H1 (cell line): ENCODE data around the gene MACROD2. TPM values are rescaled to one million over a fixed set of nuclear protein-coding genes. Genes with fewer than 3 reads are reported as not detected.

ENCODE experiments used
- CTCF ChIA-PET: fragments of 300-600 bp; sonication (Branson Sonifier 250); formaldehyde crosslinking; loops from one replicate; lab custom pipeline; 2021; ENCODE audit not compliant: partially characterized antibody; lab: Charles Lee
- POLR2A ChIA-PET: fragments of 300-600 bp; sonication (Branson Sonifier 250); formaldehyde crosslinking; loops from one replicate; lab custom pipeline; 2021; ENCODE audit warnings: inconsistent platforms; ENCODE audit not compliant: partially characterized antibody; lab: Charles Lee
- DNase-seq, 2 experiments: peaks; one replicate each; pipeline versions ENCODE4 v3.0.0 to v3.0.0-alpha.2; 2010 to 2022; ENCODE audit warnings: low spot score in 2 of 2, low read depth in 1 of 2, mixed read lengths in 1 of 2
- FAIRE-seq: peaks from 2 replicates; lab custom pipeline; 2011; peaks lifted over from hg19 to GRCh38; lab: Jason Lieb, UNC
- H2AFZ ChIP-seq: 2 replicates; pipeline ENCODE4 v1.8.1; 2012; ENCODE audit warnings: low read length, inconsistent platforms
- H2AK5ac ChIP-seq: 2 replicates; pipeline ENCODE4 v1.6.1; 2013; ENCODE audit warnings: low read depth, low read length
- H2BK120ac ChIP-seq: replicated peaks from 2 replicates; pipeline ENCODE3; 2013; ENCODE audit warnings: low read depth, low read length, inconsistent platforms
- H2BK12ac ChIP-seq: 2 replicates; pipeline ENCODE4 v1.6.1; 2013; ENCODE audit warnings: low read depth, low read length
- H2BK15ac ChIP-seq: 2 replicates; pipeline ENCODE4 v1.6.1; 2013; ENCODE audit warnings: low read length
- H2BK20ac ChIP-seq: 2 replicates; pipeline ENCODE4 v1.6.1; 2013; ENCODE audit warnings: low read length
- H2BK5ac ChIP-seq: 2 replicates; pipeline ENCODE4 v1.6.1; 2013; ENCODE audit warnings: low read depth, low read length
- H3K14ac ChIP-seq: 2 replicates; pipeline ENCODE4 v1.6.1; 2013; ENCODE audit warnings: inconsistent platforms; ENCODE audit not compliant: insufficient read length
- H3K18ac ChIP-seq: 2 replicates; pipeline ENCODE4 v1.6.1; 2013; ENCODE audit warnings: low read length; ENCODE audit errors: extremely low read depth
- H3K23ac ChIP-seq: 2 replicates; pipeline ENCODE4 v1.6.1; 2013; ENCODE audit warnings: inconsistent platforms; ENCODE audit not compliant: insufficient read length
- H3K23me2 ChIP-seq: 2 replicates; pipeline ENCODE4 v1.6.1; 2013; ENCODE audit warnings: low read depth, low read length
- H3K27ac ChIP-seq: 2 replicates; pipeline ENCODE4 v1.6.1; 2011; ENCODE audit warnings: low read depth, low read length, inconsistent platforms
- H3K27me3 ChIP-seq, 4 experiments: replicated peaks in 1 of 4; 1 replicate in 1 of 4; 2 replicates in 3 of 4; pipeline versions ENCODE4 v1.6.1 to v1.8.1; 2011 to 2013; ENCODE audit warnings: low read length in 3 of 4, mild to moderate bottlenecking in 3 of 4, inconsistent platforms in 2 of 4, mixed read lengths in 2 of 4, moderate library complexity in 1 of 4; ENCODE audit not compliant: control insufficient read depth in 3 of 4, insufficient read depth in 3 of 4; ENCODE audit errors: extremely low read depth in 1 of 4
- H3K36me3 ChIP-seq, 4 experiments: 2 replicates each; pipeline versions ENCODE4 v1.6.1 to v1.8.1; 2011 to 2013; ENCODE audit warnings: mild to moderate bottlenecking in 4 of 4, low read length in 3 of 4, moderate library complexity in 2 of 4, control low read depth in 1 of 4, inconsistent platforms in 1 of 4; ENCODE audit not compliant: insufficient read depth in 4 of 4, control insufficient read depth in 2 of 4
- H3K4ac ChIP-seq: replicated peaks from 2 replicates; pipeline ENCODE3; 2013; ENCODE audit warnings: low read length, low read depth, mixed read lengths, inconsistent platforms; ENCODE audit not compliant: insufficient read length
- H3K4me1 ChIP-seq, 4 experiments: replicated peaks in 1 of 4; 1 replicate in 1 of 4; 2 replicates in 3 of 4; pipeline versions ENCODE4 v1.6.1 to v1.8.1; 2011 to 2013; ENCODE audit warnings: low read length in 3 of 4, inconsistent platforms in 2 of 4, mixed read lengths in 1 of 4; ENCODE audit not compliant: insufficient read depth in 4 of 4, control insufficient read depth in 3 of 4
- H3K4me2 ChIP-seq, 2 experiments: 2 replicates each; pipeline versions ENCODE4 v1.6.1 to v1.8.1; 2011 to 2013; ENCODE audit warnings: low read depth in 2 of 2, low read length in 2 of 2, control low read depth in 1 of 2, inconsistent platforms in 1 of 2, mild to moderate bottlenecking in 1 of 2; ENCODE audit not compliant: insufficient read depth in 1 of 2
- H3K4me3 ChIP-seq, 4 experiments: fragments of 200-600, 300-600 bp in 1 of 4; sonication (generic), shearing (Covaris generic), sonication (Bioruptor Twin) in 1 of 4; 2 replicates each; pipeline versions ENCODE4 v1.5.1 to v1.8.1; 2011 to 2016; ENCODE audit warnings: low read length in 4 of 4, low read depth in 3 of 4, control low read depth in 2 of 4, inconsistent platforms in 2 of 4, mild to moderate bottlenecking in 2 of 4, mixed read lengths in 1 of 4, moderate library complexity in 1 of 4; ENCODE audit not compliant: insufficient read depth in 2 of 4; ENCODE audit errors: extremely low read depth in 1 of 4
- H3K56ac ChIP-seq: replicated peaks from 2 replicates; pipeline ENCODE3; 2013; ENCODE audit warnings: low read depth, mild to moderate bottlenecking, mixed read lengths, low read length, inconsistent platforms; ENCODE audit not compliant: insufficient read length
- H3K79me1 ChIP-seq: 2 replicates; pipeline ENCODE4 v1.6.1; 2013; ENCODE audit warnings: low read depth, low read length, control low read depth
- H3K79me2 ChIP-seq, 2 experiments: 2 replicates each; pipeline versions ENCODE4 v1.6.1 to v1.8.1; 2012 to 2013; ENCODE audit warnings: low read length in 2 of 2, mild to moderate bottlenecking in 2 of 2, inconsistent platforms in 1 of 2; ENCODE audit not compliant: insufficient read depth in 2 of 2, control insufficient read depth in 1 of 2
- H3K9ac ChIP-seq, 4 experiments: replicated peaks in 1 of 4; 1 replicate in 1 of 4; 2 replicates in 3 of 4; pipeline versions ENCODE4 v1.6.1 to v1.8.1; 2011 to 2013; ENCODE audit warnings: low read depth in 3 of 4, low read length in 3 of 4, control low read depth in 2 of 4, mild to moderate bottlenecking in 2 of 4, moderate library complexity in 2 of 4, inconsistent platforms in 1 of 4; ENCODE audit errors: extremely low read depth in 1 of 4
- H3K9me3 ChIP-seq, 2 experiments: 2 replicates each; pipeline versions ENCODE4 v1.6.1 to v1.8.1; 2012 to 2013; ENCODE audit warnings: mild to moderate bottlenecking in 2 of 2, moderate library complexity in 2 of 2, control low read depth in 1 of 2, inconsistent platforms in 1 of 2, low read depth in 1 of 2, low read length in 1 of 2, mixed read lengths in 1 of 2; ENCODE audit not compliant: insufficient read depth in 2 of 2
- H4K20me1 ChIP-seq, 2 experiments: replicated peaks in 1 of 2; 2 replicates each; pipeline versions ENCODE3 to v1.8.1; 2011 to 2013; ENCODE audit warnings: inconsistent platforms in 2 of 2, low read length in 2 of 2, mild to moderate bottlenecking in 1 of 2; ENCODE audit not compliant: insufficient read depth in 2 of 2, control insufficient read depth in 1 of 2
- H4K5ac ChIP-seq: 2 replicates; pipeline ENCODE4 v1.6.1; 2013; ENCODE audit warnings: low read length, low read depth, mixed read lengths, inconsistent platforms; ENCODE audit not compliant: insufficient read length
- H4K8ac ChIP-seq: 2 replicates; pipeline ENCODE4 v1.8.0; 2013; ENCODE audit warnings: mild to moderate bottlenecking, moderate library complexity, low read length, inconsistent platforms; ENCODE audit not compliant: insufficient read depth; ENCODE audit errors: extremely low read depth
- H4K91ac ChIP-seq: replicated peaks from 2 replicates; pipeline ENCODE3; 2013; ENCODE audit warnings: low read length, mixed read lengths, inconsistent platforms; ENCODE audit not compliant: insufficient read length
- CBX8 ChIP-seq: fragments of 300-800, 300-1000 bp; sonication (generic); IDR thresholded peaks from 2 replicates; pipeline ENCODE4 v1.7.1; 2016; ENCODE audit warnings: low read depth, low read length, borderline replicate concordance
- CHD1 ChIP-seq: IDR thresholded peaks from 2 replicates; pipeline ENCODE4 v1.6.1; 2012; ENCODE audit warnings: low read depth, low read length, improper control_type of control experiment
- HDAC2 ChIP-seq, 2 experiments: fragments of 300-600 bp in 1 of 2; sonication (generic) in 1 of 2; IDR thresholded peaks; 2 replicates each; pipeline ENCODE4 v1.6.1; 2011 to 2012; ENCODE audit warnings: low read depth in 2 of 2, low read length in 2 of 2, mild to moderate bottlenecking in 2 of 2, moderate library complexity in 2 of 2, borderline replicate concordance in 1 of 2, inconsistent platforms in 1 of 2
- HDAC6 ChIP-seq: IDR thresholded peaks from one replicate; pipeline ENCODE4 v1.7.1; 2012; ENCODE audit warnings: low read depth, mild to moderate bottlenecking, inconsistent platforms, low read length, moderate library complexity
- SIN3A ChIP-seq, 2 experiments: IDR thresholded peaks in 1 of 2; conservative IDR thresholded peaks in 1 of 2; 2 replicates each; pipeline ENCODE4 v1.6.1; 2011 to 2012; ENCODE audit warnings: low read length in 2 of 2, improper control_type of control experiment in 1 of 2, low read depth in 1 of 2, mild to moderate bottlenecking in 1 of 2
- SP1 ChIP-seq: IDR thresholded peaks from 2 replicates; pipeline ENCODE4 v1.6.1; 2011; ENCODE audit warnings: low read depth, low read length
- YY1 ChIP-seq: IDR thresholded peaks from 2 replicates; pipeline ENCODE4 v1.6.1; 2011; ENCODE audit warnings: low read depth, mild to moderate bottlenecking, low read length
- WGBS, 2 experiments: shearing (Covaris generic) in 1 of 2; methylation state at CpG; one replicate each; pipeline versions ENCODE4 v1.1.6 to v1.1.7; 2013 to 2015; ENCODE audit warnings: low lambda C conversion rate in 2 of 2, mixed read lengths in 2 of 2, inconsistent platforms in 1 of 2, low coverage in 1 of 2, missing lambda C conversion rate in 1 of 2; ENCODE audit not compliant: insufficient replicate concordance in 2 of 2, insufficient coverage in 1 of 2, insufficient read length in 1 of 2; ENCODE audit errors: extremely low coverage in 1 of 2, missing lambda C conversion rate in 1 of 2; 5-methylcytosine and 5-hydroxymethylcytosine counted together
- polyA plus RNA-seq, 7 experiments: library from polyadenylated mRNA; depleted of rRNA in 3 of 7; stranded (reverse) in 5 of 7; unstranded in 2 of 7; fragments of >200 nt in 5 of 7; fragments of 200-250 nt in 2 of 7; gene quantifications; 1 replicate in 5 of 7; 2 replicates in 1 of 7; 4 replicates in 1 of 7; pipeline versions ENCODE4 v1.2.1 to v1.2.3, GENCODE V29; 2011 to 2013; ENCODE audit warnings: missing spikeins in 2 of 7, mixed read lengths in 2 of 7
- total RNA-seq: library from RNA; stranded (reverse); fragmentation: NEBNext Ultra II Directional; extraction: Animal tissue kit (Norgen Biotek cat#: 25700); gene quantifications from 2 replicates; pipeline ENCODE4 v1.2.1, GENCODE V29; 2021

MACROD2 gene
- total and polyA plus RNA-seq, 2 of the 8 experiments (the other 6 are each of a cell fraction or from before 2014, with no cell fraction given), result 0.70 to 3.9 TPM

DNA sequence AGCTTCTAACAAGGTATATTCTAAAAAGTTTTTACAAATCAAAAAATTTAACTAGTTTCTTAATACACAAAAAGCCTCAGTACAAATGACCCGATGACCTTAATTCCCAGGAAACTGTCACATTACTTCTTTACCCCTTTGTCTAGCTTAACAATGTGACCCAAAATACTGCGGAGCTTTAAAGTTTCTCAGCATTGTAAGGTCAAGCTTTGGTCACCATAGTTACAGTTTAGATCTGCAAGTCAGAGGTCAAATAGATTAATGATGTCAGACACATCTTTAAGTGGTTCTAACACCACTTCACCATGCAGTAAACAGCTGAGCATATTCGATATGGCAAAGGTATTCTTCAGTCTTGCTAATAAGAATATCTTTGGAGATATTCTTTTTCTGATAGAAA lies 378.9 kb downstream of the MACROD2 start:
- Histone ChIP-seq H3K23me2 (no peaks in the 10 kb centered on the region), H2BK15ac (no peak overlapping the region), H4K5ac (no peak overlapping the region), H3K79me1 (no peaks in the 10 kb centered on the region), H3K14ac (no peak overlapping the region), H3K23ac (no peak overlapping the region), H3K36me3 (no peaks in the 10 kb centered on the region)
- POLR2A ChIA-PET, result no interaction called here
- DNase-seq, result no peak
- WGBS, 2 experiments, result 84% methylated on average over 3 of the region's 3 CpGs; no CpG with 5 or more reads in 1 of the 2 experiments
- TF ChIP-seq SIN3A (conservative IDR thresholded peaks at IDR 0.05 in 1 of 2, IDR thresholded peaks at IDR 0.05 in 1 of 2; ENCODE audit: low read depth in 1 of 2, low read length in 2 of 2) (no peak), HDAC2 (IDR thresholded peaks at IDR 0.05; ENCODE audit: borderline replicate concordance in 1 of 2, low read depth in 2 of 2, low read length in 2 of 2) (no peak), CHD1 (no peak), SP1 (no peak), CBX8 (no peak), YY1 (no peak), HDAC6 (no peak)
- TF ChIP-seq, all 59 proteins: peak for 0
- Histone ChIP-seq H2AK5ac (no peak overlapping the region), H3K4me3 (no peak overlapping the region), H3K9ac (no peak overlapping the region), H3K27me3 (no peaks in the 10 kb centered on the region), H2AFZ (no peak overlapping the region), H3K79me2 (no peaks in the 10 kb centered on the region), H2BK12ac (no peak overlapping the region), H4K91ac (no peak overlapping the region), H3K4me2 (no peak overlapping the region), H3K4ac (no peak overlapping the region), H4K20me1 (no peaks in the 10 kb centered on the region), H3K18ac (no peak overlapping the region), H3K9me3 (no peaks in the 10 kb centered on the region), H2BK5ac (no peak overlapping the region), H2BK20ac (no peak overlapping the region), H4K8ac (no peak overlapping the region), H3K4me1 (peaks cover 0 to 2% (median under 1%) of the 10 kb centered on the region in 4 experiments; a peak in 3 of 7 replicates), H2BK120ac (no peak overlapping the region), H3K56ac (no peak overlapping the region), H3K27ac (no peak overlapping the region)
- CTCF ChIA-PET, result no interaction called here
- no peak for FAIRE-seq
